OCI-LY7 (cell line): ENCODE measurements around the gene GNA12.

ENCODE experiments used
- EZH2phosphoT487 ChIP-seq: fragments of 200-600 bp; sonication (generic); IDR thresholded peaks from 2 replicates; pipeline ENCODE4 v1.6.1; 2018; ENCODE audit warnings: low read depth, borderline replicate concordance, mild to moderate bottlenecking, mixed run types, antibody characterized with exemption, low read length, moderate library complexity, mixed read lengths
- TF ChIP-seq, protein P1 (sequence below): fragments of 200-600 bp; sonication (generic); conservative IDR thresholded peaks from 2 replicates; pipeline ENCODE4 v1.5.1; 2014; ENCODE audit warnings: mild to moderate bottlenecking, antibody characterized with exemption, low read length, moderate library complexity, mixed read lengths

DNA sequence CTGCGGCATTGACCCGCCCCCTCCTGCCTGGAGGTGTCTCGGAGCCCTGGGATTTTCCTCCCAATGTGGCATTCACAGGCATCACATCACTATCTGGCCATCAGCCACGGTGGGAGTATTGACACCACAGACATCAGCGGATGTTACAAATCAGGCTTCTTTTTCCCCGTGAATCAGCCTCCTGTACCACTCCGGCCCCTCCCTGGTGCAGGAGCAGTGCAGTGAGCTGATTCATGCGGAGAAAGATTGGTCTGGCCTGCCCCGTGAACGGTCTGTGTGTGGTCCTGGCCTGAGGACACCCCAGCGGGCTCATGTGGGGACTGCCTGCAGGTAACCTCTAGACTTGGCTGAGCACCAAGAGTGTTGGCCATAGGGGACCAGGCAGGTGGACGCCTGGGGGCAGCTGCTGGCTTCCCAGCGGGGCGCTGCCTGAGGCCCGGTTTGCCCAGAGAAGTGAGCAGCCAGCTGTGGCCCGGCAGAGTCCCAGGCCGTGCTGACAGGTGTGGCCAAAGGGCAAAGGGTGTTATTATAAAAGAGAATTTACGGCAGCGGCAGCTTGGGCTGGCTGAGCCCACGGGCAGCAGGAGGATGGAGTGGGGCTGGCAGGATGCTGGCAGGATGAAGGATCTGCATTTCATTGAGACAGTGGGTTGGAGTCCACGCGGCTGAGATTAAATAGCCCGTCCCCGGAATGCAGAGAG is 32.1 kb upstream of the GNA12 start:
- TF ChIP-seq, protein P1, sequence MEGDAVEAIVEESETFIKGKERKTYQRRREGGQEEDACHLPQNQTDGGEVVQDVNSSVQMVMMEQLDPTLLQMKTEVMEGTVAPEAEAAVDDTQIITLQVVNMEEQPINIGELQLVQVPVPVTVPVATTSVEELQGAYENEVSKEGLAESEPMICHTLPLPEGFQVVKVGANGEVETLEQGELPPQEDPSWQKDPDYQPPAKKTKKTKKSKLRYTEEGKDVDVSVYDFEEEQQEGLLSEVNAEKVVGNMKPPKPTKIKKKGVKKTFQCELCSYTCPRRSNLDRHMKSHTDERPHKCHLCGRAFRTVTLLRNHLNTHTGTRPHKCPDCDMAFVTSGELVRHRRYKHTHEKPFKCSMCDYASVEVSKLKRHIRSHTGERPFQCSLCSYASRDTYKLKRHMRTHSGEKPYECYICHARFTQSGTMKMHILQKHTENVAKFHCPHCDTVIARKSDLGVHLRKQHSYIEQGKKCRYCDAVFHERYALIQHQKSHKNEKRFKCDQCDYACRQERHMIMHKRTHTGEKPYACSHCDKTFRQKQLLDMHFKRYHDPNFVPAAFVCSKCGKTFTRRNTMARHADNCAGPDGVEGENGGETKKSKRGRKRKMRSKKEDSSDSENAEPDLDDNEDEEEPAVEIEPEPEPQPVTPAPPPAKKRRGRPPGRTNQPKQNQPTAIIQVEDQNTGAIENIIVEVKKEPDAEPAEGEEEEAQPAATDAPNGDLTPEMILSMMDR: no peak
- TF ChIP-seq EZH2phosphoT487: no peak
